ENCODE data around the gene CHST13. TPM values are rescaled to one million over a fixed set of nuclear protein-coding genes. Genes with fewer than 3 reads are reported as not detected.

The CHST13 gene
- total and polyA plus RNA-seq, 2 of the 4 experiments (the other 2 are of a cell fraction) = not detected

DNA sequence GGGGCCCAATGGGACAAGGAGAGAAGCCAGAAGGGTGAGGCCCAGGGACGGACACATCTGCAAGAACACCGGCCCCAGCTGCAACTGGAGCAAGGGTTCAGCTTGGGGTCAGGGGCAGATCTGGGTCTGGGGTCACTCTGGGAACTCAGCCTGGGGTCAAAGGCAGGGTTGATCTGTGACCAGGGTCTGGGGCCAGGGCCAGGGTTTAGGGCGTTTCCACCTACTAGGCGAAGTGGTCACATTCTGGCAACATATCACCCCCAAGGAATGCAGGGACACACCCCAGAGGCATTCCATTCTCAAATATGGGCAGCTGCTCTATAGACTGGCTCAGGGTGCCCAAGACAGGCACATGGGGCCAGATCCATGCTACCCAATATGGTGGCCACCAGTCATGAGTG is 15.4 kb upstream of the CHST13 start:
- ATAC-seq (ENCODE audit: low read depth) = 0 out of 2 replicates have a peak, but pooled peaks have one; percentile 11

More for the DNA sequence above, 15.4 kb upstream of the CHST13 start:
- no peaks in the 10 kb centered on the region for H4K20me1 ChIP-seq (ENCODE audit: insufficient read depth, low read length)
- no peaks in the 10 kb centered on the region for H3K36me3 ChIP-seq (ENCODE audit: control insufficient read depth, insufficient read depth, low read length)
- intact Hi-C loops (cut with micrococcal nuclease) = no loop called here
- no peak overlapping the region for H3K56ac ChIP-seq (ENCODE audit: extremely low read depth, insufficient read depth, low read length)
- no peak overlapping the region for H3K4me3 ChIP-seq (ENCODE audit: insufficient read depth, low read depth, low read length)
- H2BK120ac ChIP-seq (ENCODE audit: low read depth, low read length) = no peak overlapping the region
- no peak overlapping the region for H3K4me2 ChIP-seq (ENCODE audit: low read depth, low read length)
- no peak for DNase-seq
- H3K9me1 ChIP-seq (ENCODE audit: insufficient read depth, low read length) = no peaks in the 10 kb centered on the region
- no peak overlapping the region for H2BK5ac ChIP-seq (ENCODE audit: low read depth, low read length, poor library complexity, severe bottlenecking)
- WGBS, 2 experiments (ENCODE audit: extremely low coverage in 2 of 2, insufficient read length in 1 of 2) = no CpG with 5 or more reads among the region's 4 CpGs
- no peaks in the 10 kb centered on the region for H3K79me1 ChIP-seq (ENCODE audit: low read depth in 1 of 2, low read length in 2 of 2)
- no peak overlapping the region for H2AK5ac ChIP-seq (ENCODE audit: low read depth, low read length)
- H4K8ac ChIP-seq (ENCODE audit: low read depth in 2 of 2, low read length in 2 of 2) = no peak overlapping the region
- no peak for TF ChIP-seq CHD1 (IDR thresholded peaks at IDR 0.05; ENCODE audit: low read depth, low read length)
- no peak for TF ChIP-seq NFE2L2 (IDR thresholded peaks at IDR 0.05; ENCODE audit: low read depth, low read length)
- no peak for TF ChIP-seq RAD21 (IDR thresholded peaks at IDR 0.05; ENCODE audit: low read length)
- TF ChIP-seq, protein P1, sequence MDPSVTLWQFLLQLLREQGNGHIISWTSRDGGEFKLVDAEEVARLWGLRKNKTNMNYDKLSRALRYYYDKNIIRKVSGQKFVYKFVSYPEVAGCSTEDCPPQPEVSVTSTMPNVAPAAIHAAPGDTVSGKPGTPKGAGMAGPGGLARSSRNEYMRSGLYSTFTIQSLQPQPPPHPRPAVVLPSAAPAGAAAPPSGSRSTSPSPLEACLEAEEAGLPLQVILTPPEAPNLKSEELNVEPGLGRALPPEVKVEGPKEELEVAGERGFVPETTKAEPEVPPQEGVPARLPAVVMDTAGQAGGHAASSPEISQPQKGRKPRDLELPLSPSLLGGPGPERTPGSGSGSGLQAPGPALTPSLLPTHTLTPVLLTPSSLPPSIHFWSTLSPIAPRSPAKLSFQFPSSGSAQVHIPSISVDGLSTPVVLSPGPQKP (IDR thresholded peaks at IDR 0.05; ENCODE audit: borderline replicate concordance, low read depth, low read length) = no peak
- TF ChIP-seq FOS (IDR thresholded peaks at IDR 0.05; ENCODE audit: low read depth, low read length) = no peak
- TF ChIP-seq, protein P2, sequence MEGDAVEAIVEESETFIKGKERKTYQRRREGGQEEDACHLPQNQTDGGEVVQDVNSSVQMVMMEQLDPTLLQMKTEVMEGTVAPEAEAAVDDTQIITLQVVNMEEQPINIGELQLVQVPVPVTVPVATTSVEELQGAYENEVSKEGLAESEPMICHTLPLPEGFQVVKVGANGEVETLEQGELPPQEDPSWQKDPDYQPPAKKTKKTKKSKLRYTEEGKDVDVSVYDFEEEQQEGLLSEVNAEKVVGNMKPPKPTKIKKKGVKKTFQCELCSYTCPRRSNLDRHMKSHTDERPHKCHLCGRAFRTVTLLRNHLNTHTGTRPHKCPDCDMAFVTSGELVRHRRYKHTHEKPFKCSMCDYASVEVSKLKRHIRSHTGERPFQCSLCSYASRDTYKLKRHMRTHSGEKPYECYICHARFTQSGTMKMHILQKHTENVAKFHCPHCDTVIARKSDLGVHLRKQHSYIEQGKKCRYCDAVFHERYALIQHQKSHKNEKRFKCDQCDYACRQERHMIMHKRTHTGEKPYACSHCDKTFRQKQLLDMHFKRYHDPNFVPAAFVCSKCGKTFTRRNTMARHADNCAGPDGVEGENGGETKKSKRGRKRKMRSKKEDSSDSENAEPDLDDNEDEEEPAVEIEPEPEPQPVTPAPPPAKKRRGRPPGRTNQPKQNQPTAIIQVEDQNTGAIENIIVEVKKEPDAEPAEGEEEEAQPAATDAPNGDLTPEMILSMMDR (conservative IDR thresholded peaks at IDR 0.05; ENCODE audit: low read depth, low read length) = no peak
- no peak for TF ChIP-seq MAFK (IDR thresholded peaks at IDR 0.05; ENCODE audit: low read depth, low read length)
- no peak for TF ChIP-seq POLR2A (IDR thresholded peaks at IDR 0.05; ENCODE audit: low read depth, low read length)
- no peak for TF ChIP-seq RCOR1 (IDR thresholded peaks at IDR 0.05; ENCODE audit: insufficient replicate concordance, low read length)
- no peak for TF ChIP-seq SMC3 (IDR thresholded peaks at IDR 0.05; ENCODE audit: low read depth, low read length)
- TF ChIP-seq MAZ (IDR thresholded peaks at IDR 0.05; ENCODE audit: borderline replicate concordance, low read depth, low read length) = no peak
- no peak for TF ChIP-seq RFX5 (IDR thresholded peaks at IDR 0.05; ENCODE audit: low read depth, low read length)
- no peak for TF ChIP-seq MXI1 (IDR thresholded peaks at IDR 0.05; ENCODE audit: borderline replicate concordance, low read depth, low read length)
- no peak for TF ChIP-seq CEBPB (IDR thresholded peaks at IDR 0.05; ENCODE audit: low read depth, low read length)
- no peak overlapping the region for H3K4ac ChIP-seq (ENCODE audit: low read depth, low read length)
- H3K9ac ChIP-seq (ENCODE audit: low read depth, low read length) = no peak overlapping the region
- H2AK9ac ChIP-seq (replicated peaks; ENCODE audit: low read depth, low read length, poor library complexity) = no peak overlapping the region
- ChIA-PET CTCF (no interaction called here), POLR2A (ENCODE audit: unreplicated experiment) (no interaction called here)
- dilution Hi-C loops (cut with HindIII; ENCODE audit: low sequenced_read_pairs, unreplicated experiment) = no loop called here
- H4K5ac ChIP-seq (ENCODE audit: low read depth, low read length) = no peak overlapping the region
- H2BK20ac ChIP-seq (ENCODE audit: low read depth, low read length) = no peak overlapping the region
- H3K18ac ChIP-seq (ENCODE audit: low read depth, low read length) = no peak overlapping the region
- no peak overlapping the region for H3K23ac ChIP-seq (ENCODE audit: low read depth, low read length)
- no peak overlapping the region for H3K14ac ChIP-seq (replicated peaks; ENCODE audit: low read depth, low read length)
- H2BK15ac ChIP-seq (ENCODE audit: low read depth, low read length) = no peak overlapping the region
- no peaks in the 10 kb centered on the region for H3K4me1 ChIP-seq (ENCODE audit: control insufficient read depth, insufficient read depth, low read length)
- H3K9me3 ChIP-seq (ENCODE audit: control insufficient read depth, insufficient read depth, low read length) = no peaks in the 10 kb centered on the region
- peaks cover 27% of the 10 kb centered on the region; the same call in 1 of the 2 replicates for H3K27me3 ChIP-seq (ENCODE audit: control insufficient read depth, insufficient read depth, low read length)
- no TSS peak for BruUV-seq (replicated peaks)
- no peak overlapping the region for H4K91ac ChIP-seq (ENCODE audit: insufficient read depth, low read depth, low read length)
- peak overlapping the region; percentile 59 for H2AFZ ChIP-seq (replicated peaks; ENCODE audit: low read length, poor library complexity)
- in situ Hi-C loops (cut with MboI; ENCODE audit: low sequenced_read_pairs) = no loop called here
- H3K27ac ChIP-seq (ENCODE audit: insufficient read depth, low read length) = no peak overlapping the region
